PC-3 (cell line): ENCODE data around the gene KAT2B. TPM values are rescaled to one million over a fixed set of nuclear protein-coding genes. Genes with fewer than 3 reads are reported as not detected.
A peak's percentile ranks its signal among the peaks of the same experiment; 100 is the strongest.

Experiments used
- ATAC-seq: fragments of 200-7000 bp; cut with Tn5 transposase; 2 replicates; pipeline ENCODE4 v1.9.1; 2020; ENCODE audit warnings: mild to moderate bottlenecking, moderate library complexity
- BruUV-seq: library from RNA; stranded (reverse); fragments of 400-500 nt; replicated peaks from 2 replicates; lab custom pipeline; 2021; lab: Mats Ljungman, UMichigan
- CTCF ChIA-PET: fragments of 300-600 bp; sonication (Branson Sonifier 250); formaldehyde crosslinking; loops from one replicate; lab custom pipeline; 2022; ENCODE audit warnings: antibody characterized with exemption; lab: Charles Lee
- POLR2A ChIA-PET: fragments of 300-600 bp; sonication (Branson Sonifier 250); formaldehyde crosslinking; loops from one replicate; lab custom pipeline; 2022; ENCODE audit warnings: antibody characterized with exemption; ENCODE audit not compliant: unreplicated experiment; lab: Charles Lee
- DNase-seq: peaks from one replicate; pipeline ENCODE4 v3.0.0-alpha.2; 2015
- H2AFZ ChIP-seq: fragments of 300-600 bp; sonication (generic); 2 replicates; pipeline ENCODE4 v1.6.0; 2016; ENCODE audit warnings: antibody characterized with exemption, low read length
- H3F3A ChIP-seq: fragments of 300-600 bp; sonication (generic); one replicate; pipeline ENCODE4 v1.6.0; 2017; ENCODE audit warnings: antibody characterized with exemption, low read length, control low read depth, mild to moderate bottlenecking; ENCODE audit not compliant: unreplicated experiment
- H3K27ac ChIP-seq: fragments of 300-600 bp; sonication (generic); 2 replicates; pipeline ENCODE4 v1.5.1; 2016; ENCODE audit warnings: mild to moderate bottlenecking, low read length
- H3K27me3 ChIP-seq: fragments of 300-600 bp; sonication (generic); 2 replicates; pipeline ENCODE4 v1.6.1; 2016; ENCODE audit warnings: low read length, mixed read lengths
- H3K36me3 ChIP-seq: fragments of 300-600 bp; sonication (generic); 2 replicates; pipeline ENCODE4 v1.6.1; 2016; ENCODE audit warnings: low read depth, mixed run types, low read length, mixed read lengths
- H3K4me1 ChIP-seq: fragments of 300-600 bp; sonication (generic); 2 replicates; pipeline ENCODE4 v1.5.1; 2016; ENCODE audit warnings: low read length; ENCODE audit not compliant: insufficient read depth
- H3K4me2 ChIP-seq: fragments of 300-600 bp; sonication (generic); 2 replicates; pipeline ENCODE4 v1.6.0; 2016; ENCODE audit warnings: low read length
- H3K4me3 ChIP-seq: fragments of 300-600 bp; sonication (generic); 2 replicates; pipeline ENCODE4 v1.5.1; 2016; ENCODE audit warnings: mild to moderate bottlenecking, low read length, mixed read lengths
- H3K79me2 ChIP-seq: fragments of 300-600 bp; sonication (generic); 2 replicates; pipeline ENCODE4 v1.6.1; 2017; ENCODE audit warnings: low read length, mixed read lengths
- H3K9ac ChIP-seq: fragments of 300-600 bp; sonication (generic); 2 replicates; pipeline ENCODE4 v1.6.0; 2016; ENCODE audit warnings: mild to moderate bottlenecking, low read length
- H3K9me2 ChIP-seq: fragments of 300-600 bp; sonication (generic); replicated peaks from 2 replicates; pipeline ENCODE4 v1.6.1; 2016; ENCODE audit warnings: mixed run types, low read length, mixed read lengths
- H3K9me3 ChIP-seq: fragments of 300-600 bp; sonication (generic); 2 replicates; pipeline ENCODE4 v1.6.1; 2016; ENCODE audit warnings: low read length, mixed read lengths
- H4K20me1 ChIP-seq: fragments of 300-600 bp; sonication (generic); 2 replicates; pipeline ENCODE4 v1.6.1; 2016; ENCODE audit warnings: low read length, mixed read lengths
- EZH2 ChIP-seq: fragments of 300-600 bp; sonication (generic); IDR thresholded peaks from one replicate; pipeline ENCODE4 v1.6.1; 2017; ENCODE audit warnings: antibody characterized with exemption, mild to moderate bottlenecking, low read length; ENCODE audit not compliant: unreplicated experiment
- EZH2phosphoT487 ChIP-seq: fragments of 300-600 bp; sonication (generic); IDR thresholded peaks from 2 replicates; pipeline ENCODE4 v1.6.1; 2018; ENCODE audit warnings: mild to moderate bottlenecking, antibody characterized with exemption, low read length, borderline replicate concordance
- intact Hi-C: fragments of 100-400 bp; cut with micrococcal nuclease; formaldehyde crosslinking; loops from 2 replicates; pipeline ENCODE4 v1.9.0; 2023
- total RNA-seq: library from RNA; depleted of rRNA; stranded (reverse); fragments of >200 nt; gene quantifications from 2 replicates; pipeline ENCODE4 v1.2.3, GENCODE V29; 2014
- TF ChIP-seq, protein P1 (sequence below): fragments of 300-600 bp; sonication (generic); conservative IDR thresholded peaks from 2 replicates; pipeline ENCODE4 v1.5.1; 2017; ENCODE audit warnings: antibody characterized with exemption, low read depth, mild to moderate bottlenecking, low read length

Gene KAT2B
- total RNA-seq, 1 experiment from 2014 or later = 11.9 TPM

DNA sequence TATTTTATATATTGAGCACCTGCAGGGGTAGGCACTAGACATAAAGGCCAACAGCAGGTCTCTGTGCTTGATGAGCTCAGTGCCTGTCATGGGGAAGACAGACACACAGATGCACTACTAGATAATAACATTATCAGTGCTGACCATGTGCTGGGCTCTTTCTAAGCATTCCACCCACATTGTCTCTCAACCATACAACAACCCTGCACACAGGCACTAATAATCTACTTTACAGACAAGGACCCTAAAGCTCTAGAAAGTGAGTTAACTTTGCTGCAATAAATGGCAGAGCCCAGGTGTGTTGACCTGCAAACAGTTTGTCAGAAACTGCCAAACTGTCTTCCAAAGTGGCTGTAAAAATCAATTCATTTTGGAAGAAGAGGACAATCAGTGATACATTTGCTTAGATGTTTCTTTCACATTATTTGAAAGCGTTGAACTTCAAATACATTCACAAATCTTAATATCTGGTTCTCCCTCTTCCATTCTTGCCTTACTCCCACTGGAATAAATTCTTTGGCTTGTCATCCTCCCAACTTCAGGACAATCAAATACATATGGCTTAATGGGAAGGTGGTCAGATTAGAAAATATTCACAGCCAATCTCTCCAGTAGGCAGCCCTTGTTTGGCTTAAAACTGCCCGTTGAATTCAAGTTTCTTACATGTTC is 17.2 kb upstream of the KAT2B start:
- H3K79me2 ChIP-seq = no peaks in the 10 kb centered on the region
- CTCF ChIA-PET = interaction anchor here (0.7 kb wide), 1 partner anchor 694 kb away, joined by 7 read pairs; no protein-coding TSS in a partner anchor
- no peaks in the 10 kb centered on the region for H3K9me3 ChIP-seq
- POLR2A ChIA-PET = no interaction called here
- ATAC-seq = no peak
- no peak for TF ChIP-seq EZH2phosphoT487
- no peak for TF ChIP-seq EZH2
- TF ChIP-seq, protein P1, sequence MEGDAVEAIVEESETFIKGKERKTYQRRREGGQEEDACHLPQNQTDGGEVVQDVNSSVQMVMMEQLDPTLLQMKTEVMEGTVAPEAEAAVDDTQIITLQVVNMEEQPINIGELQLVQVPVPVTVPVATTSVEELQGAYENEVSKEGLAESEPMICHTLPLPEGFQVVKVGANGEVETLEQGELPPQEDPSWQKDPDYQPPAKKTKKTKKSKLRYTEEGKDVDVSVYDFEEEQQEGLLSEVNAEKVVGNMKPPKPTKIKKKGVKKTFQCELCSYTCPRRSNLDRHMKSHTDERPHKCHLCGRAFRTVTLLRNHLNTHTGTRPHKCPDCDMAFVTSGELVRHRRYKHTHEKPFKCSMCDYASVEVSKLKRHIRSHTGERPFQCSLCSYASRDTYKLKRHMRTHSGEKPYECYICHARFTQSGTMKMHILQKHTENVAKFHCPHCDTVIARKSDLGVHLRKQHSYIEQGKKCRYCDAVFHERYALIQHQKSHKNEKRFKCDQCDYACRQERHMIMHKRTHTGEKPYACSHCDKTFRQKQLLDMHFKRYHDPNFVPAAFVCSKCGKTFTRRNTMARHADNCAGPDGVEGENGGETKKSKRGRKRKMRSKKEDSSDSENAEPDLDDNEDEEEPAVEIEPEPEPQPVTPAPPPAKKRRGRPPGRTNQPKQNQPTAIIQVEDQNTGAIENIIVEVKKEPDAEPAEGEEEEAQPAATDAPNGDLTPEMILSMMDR = no peak
- no peak overlapping the region for H3K9ac ChIP-seq
- no peaks in the 10 kb centered on the region for H4K20me1 ChIP-seq
- TSS peak; percentile 35 for BruUV-seq
- peaks cover 11% of the 10 kb centered on the region for H3K4me1 ChIP-seq
- H3K4me2 ChIP-seq = no peak overlapping the region
- no peaks in the 10 kb centered on the region for H3K9me2 ChIP-seq
- no peak overlapping the region for H2AFZ ChIP-seq
- no peak for DNase-seq
- intact Hi-C loops = no loop called here
- H3K27me3 ChIP-seq = no peaks in the 10 kb centered on the region
- H3K36me3 ChIP-seq = no peaks in the 10 kb centered on the region
- H3F3A ChIP-seq = no peaks in the 10 kb centered on the region
- H3K4me3 ChIP-seq = no peak overlapping the region
- no peak overlapping the region for H3K27ac ChIP-seq

DNA sequence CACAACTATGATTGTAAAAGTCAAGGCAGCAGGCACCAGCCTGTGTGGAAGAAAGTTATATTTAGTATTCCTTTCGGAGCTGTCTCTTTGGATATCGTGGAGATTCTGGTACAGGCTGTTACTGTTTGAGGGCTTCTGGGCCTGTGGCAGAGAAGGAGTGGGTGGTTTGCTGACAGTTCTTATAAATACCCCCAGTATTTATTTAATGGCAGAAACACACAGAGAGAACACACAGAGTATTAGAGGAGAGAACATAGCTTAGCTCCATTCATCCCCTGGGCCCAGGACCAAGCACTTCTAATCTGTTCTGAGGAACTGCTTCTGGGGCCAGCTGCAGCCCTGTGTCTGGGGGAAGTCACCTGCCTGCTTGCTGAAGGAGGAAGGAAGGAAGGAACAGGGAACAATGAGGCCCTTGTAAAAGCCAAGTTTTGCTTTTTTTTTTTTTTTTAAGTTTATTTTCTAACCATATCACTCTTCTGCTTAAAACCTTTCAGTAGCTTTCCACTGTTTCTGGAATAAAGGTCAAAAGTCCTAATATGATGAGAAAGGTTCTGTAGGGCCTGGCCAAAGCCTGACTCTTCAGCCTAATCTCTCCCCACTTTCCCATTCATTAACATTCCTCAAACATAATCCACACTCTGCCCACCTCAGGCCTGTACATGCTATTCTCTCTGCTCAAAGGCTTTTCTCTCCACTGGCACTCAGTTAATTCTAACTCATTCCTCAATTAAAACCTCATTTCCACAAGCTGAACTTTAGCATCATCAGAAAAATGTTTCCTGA is 16.4 kb upstream of the KAT2B start:
- Histone ChIP-seq H3K27me3 (no peaks in the 10 kb centered on the region), H2AFZ (no peak overlapping the region), H3K9me2 (no peaks in the 10 kb centered on the region), H3F3A (no peaks in the 10 kb centered on the region), H3K79me2 (no peaks in the 10 kb centered on the region), H3K36me3 (no peaks in the 10 kb centered on the region), H3K27ac (no peak overlapping the region), H3K4me3 (no peak overlapping the region), H3K9ac (no peak overlapping the region), H3K4me1 (peaks cover 11% of the 10 kb centered on the region), H3K4me2 (no peak overlapping the region), H3K9me3 (no peaks in the 10 kb centered on the region), H4K20me1 (no peaks in the 10 kb centered on the region)
- intact Hi-C loops = no loop called here
- CTCF ChIA-PET = interaction anchor here (0.6 to 0.7 kb wide), 2 partner anchors 17 to 695 kb away, joined by 7 to 11 read pairs; no protein-coding TSS in a partner anchor
- BruUV-seq = no TSS peak
- TF ChIP-seq, protein P1 = no peak
- TF ChIP-seq EZH2phosphoT487 (no peak), EZH2 (no peak)
- POLR2A ChIA-PET = no interaction called here
- ATAC-seq (peak; percentile 44), DNase-seq (no peak)
